Pancreas (tissue), 10 donors: ENCODE data around the gene TCTN1. TPM values are rescaled to one million over a fixed set of nuclear protein-coding genes. Genes with fewer than 3 reads are reported as not detected.
A peak's percentile ranks its signal among the peaks of the same experiment; 100 is the strongest.

Experiments
- ATAC-seq, 4 donors: fragments of 200-7000 bp; cut with Tn5 transposase; one replicate each; pipeline versions ENCODE4 v1.8.0 to v1.9.1; 2020; ENCODE audit warnings: mild to moderate bottlenecking in 4 of 4, moderate library complexity in 4 of 4
- DNase-seq, 6 donors: peaks; one replicate each; pipeline ENCODE4 v3.0.0-alpha.2; 2020
- FAIRE-seq: peaks from 2 replicates; lab custom pipeline; 2012; peaks lifted over from hg19 to GRCh38; lab: Jason Lieb, UNC
- H3K27ac ChIP-seq, 4 donors: fragments of 200-600 bp; sonication (generic); 1 replicate in 3 of 4; 2 replicates in 1 of 4; pipeline versions ENCODE4 v1.5.0 to v1.8.0; 2020
- H3K27me3 ChIP-seq, 4 donors: fragments of 200-600 bp; one replicate each; pipeline ENCODE4 v1.8.0; 2021
- H3K36me3 ChIP-seq, 3 donors: fragments of 200-600 bp; sonication (generic) in 1 of 3; one replicate each; pipeline versions ENCODE4 v1.5.0 to v1.8.0; 2020 to 2021
- H3K4me1 ChIP-seq, 3 donors: fragments of 200-600 bp; one replicate each; pipeline ENCODE4 v1.8.0; 2021
- H3K4me3 ChIP-seq, 4 donors: fragments of 200-600 bp; sonication (generic) in 2 of 4; one replicate each; pipeline versions ENCODE4 v1.5.0 to v1.8.0; 2020 to 2021
- H3K9me3 ChIP-seq, 4 donors: fragments of 200-600 bp; one replicate each; pipeline ENCODE4 v1.8.0; 2021
- CTCF ChIP-seq, 4 donors: fragments of 200-600 bp; sonication (generic) in 3 of 4; IDR thresholded peaks; one replicate each; pipeline versions ENCODE4 v1.5.0 to v1.8.0; 2021; ENCODE audit warnings: antibody characterized with exemption in 4 of 4
- WGBS, 2 donors: extraction: QIAGEN DNeasy Blood & Tissue Kit; methylation state at CpG; one replicate each; pipeline ENCODE4 v1.1.7; 2013; 5-methylcytosine and 5-hydroxymethylcytosine counted together
- intact Hi-C, 3 donors: fragments of 100-400 bp; cut with DNase I; formaldehyde crosslinking; loops; one replicate each; pipeline versions ENCODE4 v1.11.1 to v1.14.2; 2022
- polyA plus RNA-seq, 2 donors: library from polyadenylated mRNA; stranded (reverse); fragments of 200-250 nt; gene quantifications; one replicate each; pipeline ENCODE4 v1.2.3, GENCODE V29; 2013
- total RNA-seq, 6 donors: library from RNA; stranded (reverse); fragmentation: NEBNext Ultra II Directional in 4 of 6; extraction: Animal tissue kit (Norgen Biotek cat#: 25700) in 4 of 6; gene quantifications; one replicate each; pipeline versions ENCODE4 v1.2.1 to v1.2.4, GENCODE V29; 2021 to 2023
- donor health status: healthy with polysubstance abuse.
- donor health status: DM: no; HTN: no; CAD: no; lungs with moderate emphysema.
- donor health status: DM: no; HTN: no; CAD: no.
- donor health status: control.
- donor health status: control.
- donor health status: Bipolar disorder and iron deficiency.
- donor health status: DM: yes; HTN: yes; CAD: no.
- donor health status: DM: no; HTN: no; CAD: no.
- donor health status: DM: no; HTN: no; CAD: no.
- donor health status: DM: yes; HTN: yes; CAD: no.

Gene TCTN1
- total and polyA plus RNA-seq, 8 donors = 14.7 to 54.5 (median 20.9) TPM

GRCh38 chr12:110639336-110640141 lies 25.6 kb downstream of the TCTN1 start:
- no peak overlapping the region for H3K27ac ChIP-seq
- H3K4me1 ChIP-seq = no peaks in the 10 kb centered on the region
- ATAC-seq (peak in 1 of 4 donors; percentile 49), FAIRE-seq (no peak), DNase-seq (no peak)
- no peaks in the 10 kb centered on the region for H3K27me3 ChIP-seq
- no peak overlapping the region for H3K4me3 ChIP-seq
- WGBS, 2 donors = 85 to 86% methylated on average over 7 of the region's 7 CpGs
- intact Hi-C loops = no loop called here
- H3K36me3 ChIP-seq = no peaks in the 10 kb centered on the region
- H3K9me3 ChIP-seq = no peaks in the 10 kb centered on the region
- no peak for TF ChIP-seq CTCF (IDR thresholded peaks at IDR 0.05)

- FAIRE-seq = no peak
- no peak for DNase-seq
- H3K36me3 ChIP-seq = no peaks in the 10 kb centered on the region
- H3K27ac ChIP-seq = no peak overlapping the region
- H3K9me3 ChIP-seq = no peaks in the 10 kb centered on the region
- ATAC-seq = no peak
- intact Hi-C loops = no loop called here
- no peak overlapping the region for H3K4me3 ChIP-seq
- no peaks in the 10 kb centered on the region for H3K27me3 ChIP-seq
- no peaks in the 10 kb centered on the region for H3K4me1 ChIP-seq
- 91 to 96% methylated on average over 15 of the region's 15 CpGs for WGBS, 2 donors
- TF ChIP-seq CTCF (IDR thresholded peaks at IDR 0.05) = no peak
Observed at GRCh38 chr12:110640275-110641025, 26.5 kb downstream of the TCTN1 start.

GRCh38 chr12:110641521-110641920 lies 27.6 kb downstream of the TCTN1 start:
- ATAC-seq = peak in 1 of 4 donors; percentile 16
- no peak for TF ChIP-seq CTCF (IDR thresholded peaks at IDR 0.05)
- Histone ChIP-seq H3K4me3 (no peak overlapping the region), H3K9me3 (no peaks in the 10 kb centered on the region), H3K27me3 (no peaks in the 10 kb centered on the region), H3K4me1 (no peaks in the 10 kb centered on the region), H3K27ac (no peak overlapping the region), H3K36me3 (no peaks in the 10 kb centered on the region)
- FAIRE-seq = no peak
- 80 to 88% methylated on average over 7 of the region's 7 CpGs for WGBS, 2 donors
- no peak for DNase-seq
- intact Hi-C loops = no loop called here

GRCh38 chr12:110647631-110648040 lies 33.7 kb downstream of the TCTN1 start:
- no peaks in the 10 kb centered on the region for H3K4me1 ChIP-seq
- no peak for TF ChIP-seq CTCF (IDR thresholded peaks at IDR 0.05)
- DNase-seq (no peak), ATAC-seq (no peak), FAIRE-seq (no peak)
- H3K4me3 ChIP-seq = no peak overlapping the region
- WGBS, 2 donors = 82 to 85% methylated on average over 7 of the region's 7 CpGs
- H3K36me3 ChIP-seq = no peaks in the 10 kb centered on the region
- H3K27ac ChIP-seq = no peak overlapping the region
- H3K27me3 ChIP-seq = no peaks in the 10 kb centered on the region
- H3K9me3 ChIP-seq = no peaks in the 10 kb centered on the region
- intact Hi-C loops = no loop called here
